ENCODE results near the gene BBX. TPM values are rescaled to one million over a fixed set of nuclear protein-coding genes. Genes with fewer than 3 reads are reported as not detected.
"Not testable (repeated sequence)": the region's sequence is repeated elsewhere in the genome, so short reads cannot be mapped to it uniquely, and the experiment has no call there.

The BBX gene
- total and polyA plus RNA-seq, 2 of the 13 experiments (the other 11 are each of a cell fraction or from before 2014, with no cell fraction given), result 13.7 to 23.2 TPM

GRCh38 chr3:107835001-107835400, 312.2 kb downstream of the BBX start (continued):
- TF ChIP-seq ZNF644 (CRISPR knock-in tag; IDR thresholded peaks at IDR 0.05; ENCODE audit: low read depth) (0 out of 2 replicates have a peak, but pooled peaks have one; percentile 39), AHDC1 (CRISPR knock-in tag; IDR thresholded peaks at IDR 0.05; ENCODE audit: borderline replicate concordance) (peak; percentile 41; the same call in 1 of the 2 replicates), ZNF331 (CRISPR knock-in tag; IDR thresholded peaks at IDR 0.05) (peak; percentile 46; the same call in 1 of the 2 replicates), SOX13 (CRISPR knock-in tag; conservative IDR thresholded peaks at IDR 0.05 in 1 of 2, IDR thresholded peaks at IDR 0.05 in 1 of 2) (peak in 1 of 2 experiments; percentile 32; a peak in 1 of 4 replicates), FOXP1 (IDR thresholded peaks at IDR 0.05) (0 out of 2 replicates have a peak, but pooled peaks have one; percentile 45), FOXP1 (CRISPR knock-in tag; IDR thresholded peaks at IDR 0.05) (peak; percentile 85), ARID4A (CRISPR knock-in tag; IDR thresholded peaks at IDR 0.05; ENCODE audit: borderline replicate concordance) (peak; percentile 32; the same call in 1 of the 2 replicates), ARID3A (IDR thresholded peaks at IDR 0.05; ENCODE audit: low read depth, low read length) (peak; percentile 62), CTCF (CRISPR knock-in tag; IDR thresholded peaks at IDR 0.05) (peak; percentile 35), TFDP2 (CRISPR knock-in tag; IDR thresholded peaks at IDR 0.05) (0 out of 2 replicates have a peak, but pooled peaks have one; percentile 19)
- TF ChIP-seq, protein P1, sequence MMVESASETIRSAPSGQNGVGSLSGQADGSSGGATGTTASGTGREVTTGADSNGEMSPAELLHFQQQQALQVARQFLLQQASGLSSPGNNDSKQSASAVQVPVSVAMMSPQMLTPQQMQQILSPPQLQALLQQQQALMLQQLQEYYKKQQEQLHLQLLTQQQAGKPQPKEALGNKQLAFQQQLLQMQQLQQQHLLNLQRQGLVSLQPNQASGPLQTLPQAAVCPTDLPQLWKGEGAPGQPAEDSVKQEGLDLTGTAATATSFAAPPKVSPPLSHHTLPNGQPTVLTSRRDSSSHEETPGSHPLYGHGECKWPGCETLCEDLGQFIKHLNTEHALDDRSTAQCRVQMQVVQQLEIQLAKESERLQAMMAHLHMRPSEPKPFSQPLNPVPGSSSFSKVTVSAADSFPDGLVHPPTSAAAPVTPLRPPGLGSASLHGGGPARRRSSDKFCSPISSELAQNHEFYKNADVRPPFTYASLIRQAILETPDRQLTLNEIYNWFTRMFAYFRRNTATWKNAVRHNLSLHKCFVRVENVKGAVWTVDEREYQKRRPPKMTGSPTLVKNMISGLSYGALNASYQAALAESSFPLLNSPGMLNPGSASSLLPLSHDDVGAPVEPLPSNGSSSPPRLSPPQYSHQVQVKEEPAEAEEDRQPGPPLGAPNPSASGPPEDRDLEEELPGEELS (CRISPR knock-in tag; IDR thresholded peaks at IDR 0.05), result peak; percentile 93
- TF ChIP-seq SOX13 (IDR thresholded peaks at IDR 0.05), result not testable (repeated sequence)
